Measurements from ENCODE around the gene OSBPL3. TPM values are rescaled to one million over a fixed set of nuclear protein-coding genes. Genes with fewer than 3 reads are reported as not detected.

OSBPL3 gene
- total RNA-seq, 4 donors from 2014 or later: 3.1 to 7.0 (median 5.3) TPM

GRCh38 chr7:24910551-24911212 lies 69.3 kb downstream of the OSBPL3 start:
- H3K27me3 ChIP-seq: no peaks in the 10 kb centered on the region
- no peak overlapping the region for H3K4me3 ChIP-seq
- H3K4me1 ChIP-seq: peaks cover 22 to 31% of the 10 kb centered on the region in 2 donors
- ATAC-seq (no peak), DNase-seq (no peak)
- in situ Hi-C loops (cut with MboI; ENCODE audit: low sequenced_read_pairs in 4 of 4): no loop called here
- TF ChIP-seq CTCF (IDR thresholded peaks at IDR 0.05 in 4 of 5, conservative IDR thresholded peaks at IDR 0.05 in 1 of 5): no peak
- TF ChIP-seq POLR2A (IDR thresholded peaks at IDR 0.05): no peak
- no peaks in the 10 kb centered on the region for H3K36me3 ChIP-seq
- intact Hi-C loops (cut with DNase I; ENCODE audit: low total_unique reads): no loop called here
- no peaks in the 10 kb centered on the region for H3K9me3 ChIP-seq
- H3K27ac ChIP-seq: peak overlapping the region in 2 of 4 donors; percentile 46 to 53

DNA sequence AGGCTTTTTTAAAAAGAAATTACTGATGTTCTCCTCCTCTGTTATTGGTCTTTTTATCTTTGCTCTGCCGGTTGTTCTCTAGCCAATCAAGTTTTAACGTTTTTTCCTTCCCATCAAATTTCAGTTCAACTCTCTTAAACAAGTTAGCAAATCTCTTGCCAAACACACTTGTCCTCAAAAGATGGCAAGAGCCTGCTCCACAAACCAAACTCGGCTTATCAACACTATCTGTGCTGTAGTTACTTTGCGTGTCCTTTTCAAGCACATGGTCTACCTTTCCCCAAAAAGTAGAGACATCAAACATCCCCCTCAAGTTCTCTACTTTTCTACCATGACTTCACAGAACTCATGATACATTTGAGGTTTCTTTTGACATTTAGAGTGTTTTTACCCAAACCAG lies 71.3 kb downstream of the OSBPL3 start:
- intact Hi-C loops (cut with DNase I; ENCODE audit: low total_unique reads): no loop called here
- H3K9me3 ChIP-seq: no peaks in the 10 kb centered on the region
- DNase-seq (no peak), ATAC-seq (no peak)
- H3K27me3 ChIP-seq: no peaks in the 10 kb centered on the region
- no peaks in the 10 kb centered on the region for H3K36me3 ChIP-seq
- in situ Hi-C loops (cut with MboI; ENCODE audit: low sequenced_read_pairs in 4 of 4): no loop called here
- H3K4me1 ChIP-seq: peaks cover 32 to 39% of the 10 kb centered on the region in 2 donors
- no peak overlapping the region for H3K27ac ChIP-seq
- no peak overlapping the region for H3K4me3 ChIP-seq
- TF ChIP-seq CTCF (IDR thresholded peaks at IDR 0.05 in 4 of 5, conservative IDR thresholded peaks at IDR 0.05 in 1 of 5) (no peak), POLR2A (IDR thresholded peaks at IDR 0.05) (no peak)

DNA sequence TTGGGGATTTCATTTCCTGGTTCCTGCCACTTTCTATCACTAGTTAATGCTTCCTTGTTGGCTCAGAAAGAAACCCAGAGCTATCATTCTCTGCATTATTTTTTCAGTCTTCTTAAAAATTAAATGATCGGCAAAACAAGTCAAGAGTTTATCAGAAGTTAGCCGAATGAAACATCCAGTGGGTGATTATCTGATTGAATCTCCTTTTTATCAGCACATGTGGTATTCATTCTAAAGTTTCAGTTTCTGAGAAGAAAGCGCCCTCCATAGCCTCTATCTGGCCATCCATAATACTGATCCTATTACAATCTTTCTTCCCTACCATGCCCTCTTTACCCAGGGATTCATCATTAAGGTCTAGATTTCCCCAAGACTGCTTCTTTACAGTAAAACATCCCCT lies 71.8 kb downstream of the OSBPL3 start:
- H3K9me3 ChIP-seq: no peaks in the 10 kb centered on the region
- DNase-seq (no peak), ATAC-seq (no peak)
- H3K36me3 ChIP-seq: no peaks in the 10 kb centered on the region
- H3K4me3 ChIP-seq: no peak overlapping the region
- H3K27ac ChIP-seq: no peak overlapping the region
- in situ Hi-C loops (cut with MboI; ENCODE audit: low sequenced_read_pairs in 4 of 4) (no loop called here), intact Hi-C loops (cut with DNase I; ENCODE audit: low total_unique reads) (no loop called here)
- peaks cover 32 to 38% of the 10 kb centered on the region in 2 donors for H3K4me1 ChIP-seq
- TF ChIP-seq POLR2A (IDR thresholded peaks at IDR 0.05) (no peak), CTCF (IDR thresholded peaks at IDR 0.05 in 4 of 5, conservative IDR thresholded peaks at IDR 0.05 in 1 of 5) (no peak)
- H3K27me3 ChIP-seq: no peaks in the 10 kb centered on the region

DNA sequence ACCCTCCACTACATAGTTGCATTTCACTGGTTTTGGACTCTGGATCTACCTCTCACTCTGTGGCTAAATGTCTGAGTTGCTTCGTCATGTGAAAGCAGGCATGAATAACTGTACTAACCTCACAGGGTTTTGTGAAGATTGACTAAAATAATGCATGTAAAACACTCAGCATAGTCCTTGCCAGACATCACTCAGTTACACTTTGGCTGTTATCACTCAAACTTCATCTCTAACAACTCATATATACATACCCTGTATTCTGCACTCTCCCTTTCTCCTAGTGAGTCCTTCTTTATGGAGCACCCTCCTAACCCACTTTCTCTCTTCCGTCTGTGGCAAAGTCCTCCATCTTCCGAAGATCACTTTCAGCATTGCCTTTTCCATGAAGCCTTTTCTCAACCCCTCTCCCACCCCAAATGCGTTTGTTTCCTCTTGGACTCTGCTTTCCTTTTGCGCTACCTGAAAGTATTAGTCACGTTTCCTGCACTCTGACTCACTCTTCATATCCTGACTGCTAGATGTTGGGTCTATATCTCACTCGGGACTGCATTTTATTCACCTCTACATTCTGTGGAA lies 72.6 kb downstream of the OSBPL3 start:
- DNase-seq: no peak
- no peak for ATAC-seq
- Histone ChIP-seq H3K9me3 (no peaks in the 10 kb centered on the region), H3K4me3 (no peak overlapping the region), H3K4me1 (peaks cover 31 to 32% of the 10 kb centered on the region in 2 donors), H3K27me3 (no peaks in the 10 kb centered on the region), H3K36me3 (no peaks in the 10 kb centered on the region), H3K27ac (no peak overlapping the region)
- TF ChIP-seq CTCF (IDR thresholded peaks at IDR 0.05 in 4 of 5, conservative IDR thresholded peaks at IDR 0.05 in 1 of 5) (no peak), POLR2A (IDR thresholded peaks at IDR 0.05) (no peak)
- intact Hi-C loops (cut with DNase I; ENCODE audit: low total_unique reads) (no loop called here), in situ Hi-C loops (cut with MboI; ENCODE audit: low sequenced_read_pairs in 4 of 4) (no loop called here)

Data from gastrocnemius medialis (tissue), 4 donors.